Endothelial cell of umbilical vein (primary cell): ENCODE measurements around the gene IDNK. TPM values are rescaled to one million over a fixed set of nuclear protein-coding genes. Genes with fewer than 3 reads are reported as not detected.
"Not testable (repeated sequence)": the region's sequence is repeated elsewhere in the genome, so short reads cannot be mapped to it uniquely, and the experiment has no call there.

Experiments used
- BruUV-seq: library from RNA; stranded (reverse); fragments of 400-500 nt; replicated peaks from 2 replicates; lab custom pipeline; 2021; lab: Mats Ljungman, UMichigan
- CTCF ChIA-PET: fragments of 300-600, 350-600 bp; sonication (Branson Sonifier 250); formaldehyde crosslinking; loops from one replicate; lab custom pipeline; 2021; ENCODE audit warnings: antibody characterized with exemption, inconsistent platforms; lab: Charles Lee
- POLR2A ChIA-PET: fragments of 300-600, 350-600 bp; sonication (Branson Sonifier 250); formaldehyde crosslinking; loops from one replicate; lab custom pipeline; 2021; ENCODE audit warnings: antibody characterized with exemption, inconsistent platforms; lab: Charles Lee
- DNase-seq: peaks from one replicate; pipeline ENCODE4 v3.0.0-alpha.2; 2011; ENCODE audit warnings: low read depth, low spot score
- FAIRE-seq: peaks from 2 replicates; lab custom pipeline; 2011; peaks lifted over from hg19 to GRCh38; lab: Jason Lieb, UNC
- H2AFZ ChIP-seq: 2 replicates; pipeline ENCODE4 v1.6.0; 2012; ENCODE audit warnings: low read depth, low read length, control low read depth, inconsistent platforms
- H3K27ac ChIP-seq: 2 replicates; pipeline ENCODE4 v1.5.1; 2011; ENCODE audit warnings: low read depth, mild to moderate bottlenecking, control low read depth, low read length, moderate library complexity; ENCODE audit not compliant: insufficient read depth
- H3K27me3 ChIP-seq, 2 experiments: 2 replicates each; pipeline versions ENCODE4 v1.6.0 to v1.6.1; 2011; ENCODE audit warnings: low read length in 2 of 2, mixed read lengths in 1 of 2; ENCODE audit not compliant: control insufficient read depth in 2 of 2, insufficient read depth in 2 of 2
- H3K36me3 ChIP-seq, 2 experiments: 2 replicates in 1 of 2; 3 replicates in 1 of 2; pipeline ENCODE4 v1.5.1; 2011; ENCODE audit warnings: low read length in 2 of 2, mild to moderate bottlenecking in 1 of 2, moderate library complexity in 1 of 2; ENCODE audit not compliant: control insufficient read depth in 2 of 2, insufficient read depth in 2 of 2; ENCODE audit errors: extremely low read depth in 1 of 2
- H3K4me1 ChIP-seq: 3 replicates; pipeline ENCODE4 v1.5.1; 2011; ENCODE audit warnings: mild to moderate bottlenecking, low read length; ENCODE audit not compliant: control insufficient read depth, insufficient read depth; ENCODE audit errors: extremely low read depth
- H3K4me2 ChIP-seq: 2 replicates; pipeline ENCODE4 v1.6.1; 2011; ENCODE audit warnings: low read length, control low read depth, mixed read lengths; ENCODE audit not compliant: insufficient read depth
- H3K4me3 ChIP-seq, 3 experiments: fragments of 200-600 bp in 1 of 3; sonication (generic), shearing (Covaris generic) in 1 of 3; replicated peaks in 1 of 3; 2 replicates each; pipeline ENCODE4 v1.5.1; 2011 to 2016; ENCODE audit warnings: control low read depth in 3 of 3, low read length in 3 of 3, mild to moderate bottlenecking in 2 of 3, inconsistent platforms in 1 of 3, low read depth in 1 of 3, moderate library complexity in 1 of 3; ENCODE audit not compliant: insufficient read depth in 1 of 3
- H3K79me2 ChIP-seq: 2 replicates; pipeline ENCODE4 v1.6.0; 2012; ENCODE audit warnings: low read length, inconsistent platforms; ENCODE audit not compliant: control insufficient read depth, insufficient read depth
- H3K9ac ChIP-seq: replicated peaks from 2 replicates; pipeline ENCODE3; 2011; ENCODE audit warnings: low read length, control low read depth; ENCODE audit not compliant: insufficient read depth; ENCODE audit errors: extremely low read depth
- H3K9me1 ChIP-seq: replicated peaks from 3 replicates; pipeline ENCODE4 v1.6.0; 2011; ENCODE audit warnings: mild to moderate bottlenecking, low read length; ENCODE audit not compliant: control insufficient read depth, insufficient read depth; ENCODE audit errors: extremely low read depth
- H3K9me3 ChIP-seq: replicated peaks from 2 replicates; pipeline ENCODE4 v1.5.1; 2012; ENCODE audit warnings: low read length, inconsistent platforms; ENCODE audit not compliant: control insufficient read depth, insufficient read depth
- H4K20me1 ChIP-seq: replicated peaks from 2 replicates; pipeline ENCODE3; 2011; ENCODE audit warnings: mild to moderate bottlenecking, low read length; ENCODE audit not compliant: control insufficient read depth, insufficient read depth; ENCODE audit errors: extremely low read depth
- EZH2 ChIP-seq: IDR thresholded peaks from 2 replicates; pipeline ENCODE4 v1.6.1; 2012; ENCODE audit warnings: borderline replicate concordance, low read depth, mild to moderate bottlenecking, moderate library complexity, low read length, inconsistent platforms; ENCODE audit not compliant: severe bottlenecking
- FOS ChIP-seq: IDR thresholded peaks from 2 replicates; pipeline ENCODE4 v1.6.1; 2011; ENCODE audit warnings: mild to moderate bottlenecking, low read length, moderate library complexity, borderline replicate concordance; ENCODE audit not compliant: insufficient read depth
- GATA2 ChIP-seq: IDR thresholded peaks from 2 replicates; pipeline ENCODE4 v1.7.0; 2011; ENCODE audit warnings: low read depth, mild to moderate bottlenecking, moderate library complexity, mixed read lengths, low read length; ENCODE audit not compliant: insufficient read length, insufficient read depth
- JUN ChIP-seq: IDR thresholded peaks from 2 replicates; pipeline ENCODE4 v1.6.1; 2011; ENCODE audit warnings: borderline replicate concordance, low read depth; ENCODE audit not compliant: insufficient read length, insufficient read depth
- MYC ChIP-seq: IDR thresholded peaks from one replicate; pipeline ENCODE4 v1.6.1; 2011; ENCODE audit warnings: mild to moderate bottlenecking, low read depth, low read length
- POLR2A ChIP-seq: IDR thresholded peaks from 2 replicates; pipeline ENCODE4 v1.6.1; 2012; ENCODE audit warnings: low read depth, mild to moderate bottlenecking, control low read depth, low read length
- POLR2AphosphoS5 ChIP-seq: IDR thresholded peaks from 2 replicates; pipeline ENCODE4 v1.6.1; 2012; ENCODE audit warnings: low read depth, mild to moderate bottlenecking, control low read depth, low read length, moderate library complexity; ENCODE audit not compliant: insufficient read depth
- dilution Hi-C: fragments of 300-500 bp; cut with MboI; formaldehyde crosslinking; loops from one replicate; pipeline ENCODE4 v1.15.0; 2019; ENCODE audit warnings: low sequenced_read_pairs; ENCODE audit not compliant: extremely low pct_ligation_motif_present
- intact Hi-C: fragments of 100-400 bp; cut with micrococcal nuclease; formaldehyde crosslinking; loops from one replicate; pipeline ENCODE4 v1.10.0; 2022
- polyA plus RNA-seq, 4 experiments: library from polyadenylated mRNA; depleted of rRNA in 3 of 4; stranded (reverse) in 3 of 4; unstranded in 1 of 4; fragments of >200 nt; gene quantifications; 2 replicates each; pipeline versions ENCODE4 v1.2.1 to v1.2.3, GENCODE V29; 2011 to 2012; ENCODE audit warnings: missing spikeins in 1 of 4
- total RNA-seq: library from RNA; stranded (reverse); gene quantifications from 2 replicates; pipeline ENCODE4 v1.2.3, GENCODE V29; 2021
- TF ChIP-seq, protein P1 (sequence below), 2 donors: IDR thresholded peaks; 1 replicate in 1 of 2; 2 replicates in 1 of 2; pipeline ENCODE4 v1.5.1; 2011; ENCODE audit warnings: low read length in 2 of 2, mild to moderate bottlenecking in 2 of 2, moderate library complexity in 2 of 2, control low read depth in 1 of 2, inconsistent platforms in 1 of 2, low read depth in 1 of 2; ENCODE audit not compliant: insufficient read depth in 1 of 2; ENCODE audit errors: extremely low read depth in 1 of 2
- TF ChIP-seq, protein P2 (sequence below): IDR thresholded peaks from 2 replicates; pipeline ENCODE4 v1.6.1; 2011; ENCODE audit not compliant: insufficient read depth, insufficient read length

Gene IDNK
- total and polyA plus RNA-seq, 2 donors (not counting 3 experiments of a cell fraction or from before 2014, with no cell fraction given), result 2.7 to 4.5 TPM

DNA sequence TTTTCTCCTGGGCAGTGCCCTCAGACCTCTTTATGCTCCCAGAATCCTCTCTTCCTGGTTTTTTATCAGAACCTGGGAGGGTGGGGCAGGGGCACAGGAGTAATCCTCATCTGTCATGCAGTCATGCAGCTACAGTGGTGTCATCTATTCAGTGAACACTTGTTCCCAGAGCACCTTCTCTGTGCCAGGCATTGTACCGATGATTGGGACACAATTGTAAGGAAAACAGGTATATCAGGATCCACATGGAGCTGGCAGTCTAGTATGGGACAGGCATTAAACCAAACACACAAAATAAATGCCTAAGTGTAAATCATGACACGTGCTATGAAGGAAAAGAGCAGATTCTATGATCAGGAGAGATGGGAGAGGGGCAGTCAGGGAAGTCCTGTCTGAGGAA is 21.5 kb upstream of the IDNK start:
- DNase-seq, result no peak
- TF ChIP-seq FOS (no peak), GATA2 (no peak), EZH2 (no peak), MYC (no peak), POLR2A (no peak), POLR2AphosphoS5 (no peak), JUN (no peak)
- TF ChIP-seq, protein P1, sequence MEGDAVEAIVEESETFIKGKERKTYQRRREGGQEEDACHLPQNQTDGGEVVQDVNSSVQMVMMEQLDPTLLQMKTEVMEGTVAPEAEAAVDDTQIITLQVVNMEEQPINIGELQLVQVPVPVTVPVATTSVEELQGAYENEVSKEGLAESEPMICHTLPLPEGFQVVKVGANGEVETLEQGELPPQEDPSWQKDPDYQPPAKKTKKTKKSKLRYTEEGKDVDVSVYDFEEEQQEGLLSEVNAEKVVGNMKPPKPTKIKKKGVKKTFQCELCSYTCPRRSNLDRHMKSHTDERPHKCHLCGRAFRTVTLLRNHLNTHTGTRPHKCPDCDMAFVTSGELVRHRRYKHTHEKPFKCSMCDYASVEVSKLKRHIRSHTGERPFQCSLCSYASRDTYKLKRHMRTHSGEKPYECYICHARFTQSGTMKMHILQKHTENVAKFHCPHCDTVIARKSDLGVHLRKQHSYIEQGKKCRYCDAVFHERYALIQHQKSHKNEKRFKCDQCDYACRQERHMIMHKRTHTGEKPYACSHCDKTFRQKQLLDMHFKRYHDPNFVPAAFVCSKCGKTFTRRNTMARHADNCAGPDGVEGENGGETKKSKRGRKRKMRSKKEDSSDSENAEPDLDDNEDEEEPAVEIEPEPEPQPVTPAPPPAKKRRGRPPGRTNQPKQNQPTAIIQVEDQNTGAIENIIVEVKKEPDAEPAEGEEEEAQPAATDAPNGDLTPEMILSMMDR (IDR thresholded peaks at IDR 0.05; ENCODE audit: extremely low read depth in 1 of 2, insufficient read depth in 1 of 2, low read depth in 1 of 2, low read length in 2 of 2), result no peak
- TF ChIP-seq, protein P2, sequence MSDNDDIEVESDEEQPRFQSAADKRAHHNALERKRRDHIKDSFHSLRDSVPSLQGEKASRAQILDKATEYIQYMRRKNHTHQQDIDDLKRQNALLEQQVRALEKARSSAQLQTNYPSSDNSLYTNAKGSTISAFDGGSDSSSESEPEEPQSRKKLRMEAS, result no peak
- CTCF ChIA-PET, result interaction anchor here (1.2 kb wide), 1 partner anchor 381 kb away, joined by 4 read pairs; no protein-coding TSS in a partner anchor
- dilution Hi-C loops (no loop called here), intact Hi-C loops (no loop called here)
- H3K4me3 ChIP-seq, result no peak overlapping the region
- H2AFZ ChIP-seq, result no peak overlapping the region
- H3K4me2 ChIP-seq, result no peak overlapping the region
- no peaks in the 10 kb centered on the region for H4K20me1 ChIP-seq
- H3K9me1 ChIP-seq, result no peaks in the 10 kb centered on the region
- no peak overlapping the region for H3K27ac ChIP-seq
- H3K27me3 ChIP-seq, result no peaks in the 10 kb centered on the region
- H3K9ac ChIP-seq, result no peak overlapping the region
- no peaks in the 10 kb centered on the region for H3K79me2 ChIP-seq
- BruUV-seq, result no TSS peak
- FAIRE-seq, result no peak
- POLR2A ChIA-PET, result no interaction called here
- H3K36me3 ChIP-seq, result no peaks in the 10 kb centered on the region
- H3K9me3 ChIP-seq, result no peaks in the 10 kb centered on the region
- no peaks in the 10 kb centered on the region for H3K4me1 ChIP-seq

DNA sequence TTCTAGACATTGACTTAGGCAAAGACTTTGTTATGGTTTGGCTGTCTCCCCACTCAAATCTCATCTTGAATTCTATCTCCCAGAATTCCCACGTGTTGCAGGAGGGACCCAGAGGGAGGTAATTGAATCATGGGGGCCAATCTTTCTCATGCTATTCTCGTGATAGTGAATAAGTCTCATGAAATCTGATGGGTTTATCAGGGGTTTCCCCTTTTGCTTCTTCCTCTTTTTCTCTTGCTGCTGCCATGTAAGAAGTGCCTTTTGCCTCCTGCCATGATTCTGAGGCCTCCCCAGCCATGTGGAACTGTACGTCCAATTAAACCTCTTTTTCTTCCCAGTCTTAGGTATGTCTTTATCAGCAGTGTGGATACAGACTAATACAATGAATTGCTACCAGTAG is 15.3 kb upstream of the IDNK start:
- H3K4me1 ChIP-seq, H3K9me3 ChIP-seq, H3K4me2 ChIP-seq, BruUV-seq, dilution Hi-C loops, DNase-seq, H3K9ac ChIP-seq, H3K27me3 ChIP-seq, POLR2A ChIA-PET, CTCF ChIA-PET, intact Hi-C loops, H4K20me1 ChIP-seq, H3K36me3 ChIP-seq, H3K27ac ChIP-seq, H3K79me2 ChIP-seq, H3K9me1 ChIP-seq, H3K4me3 ChIP-seq, H2AFZ ChIP-seq, FAIRE-seq: not testable (repeated sequence)

DNA sequence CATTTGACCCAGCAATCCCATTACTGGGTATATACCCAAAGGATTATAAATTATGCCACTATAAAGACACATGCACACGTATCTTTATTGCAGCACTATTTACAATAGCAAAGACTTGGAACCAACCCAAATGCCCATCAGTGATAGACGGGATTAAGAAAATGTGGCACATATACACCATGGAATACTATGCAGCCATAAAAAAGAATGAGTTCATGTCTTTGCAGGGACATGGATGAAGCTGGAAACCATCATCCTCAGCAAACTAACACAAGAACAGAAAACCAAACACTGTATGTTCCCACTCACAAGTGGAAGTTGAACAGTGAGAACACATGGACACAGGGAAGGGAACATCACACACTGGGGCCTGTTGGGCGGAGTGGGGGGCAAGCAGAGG is 9.6 kb upstream of the IDNK start:
- H3K36me3 ChIP-seq, H3K4me1 ChIP-seq, H3K79me2 ChIP-seq, H3K4me2 ChIP-seq, intact Hi-C loops, CTCF ChIA-PET, POLR2A ChIA-PET, dilution Hi-C loops, FAIRE-seq, H3K9me1 ChIP-seq, DNase-seq, H3K4me3 ChIP-seq, H3K27me3 ChIP-seq, H4K20me1 ChIP-seq, H2AFZ ChIP-seq, H3K9ac ChIP-seq, BruUV-seq, H3K9me3 ChIP-seq, H3K27ac ChIP-seq: not testable (repeated sequence)
